HG03378 (cell line): ENCODE data around the gene TM4SF20.

Experiments used
- ATAC-seq: cut with Tn5 transposase; IDR thresholded peaks from one replicate; pipeline ENCODE4 v1.9.1; 2021; ENCODE audit warnings: mild to moderate bottlenecking, moderate library complexity; ENCODE audit not compliant: unreplicated experiment

Gene TM4SF20

GRCh38 chr2:227323818-227324217 is 55.3 kb downstream of the TM4SF20 start:
- ATAC-seq: no peak

- ATAC-seq: no peak
These were observed 56.4 kb downstream of the TM4SF20 start for GRCh38 chr2:227322530-227323205.

GRCh38 chr2:227320305-227321094 is 58.6 kb downstream of the TM4SF20 start:
- no peak for ATAC-seq

GRCh38 chr2:227317834-227318233 is 61.3 kb downstream of the TM4SF20 start:
- no peak for ATAC-seq

DNA sequence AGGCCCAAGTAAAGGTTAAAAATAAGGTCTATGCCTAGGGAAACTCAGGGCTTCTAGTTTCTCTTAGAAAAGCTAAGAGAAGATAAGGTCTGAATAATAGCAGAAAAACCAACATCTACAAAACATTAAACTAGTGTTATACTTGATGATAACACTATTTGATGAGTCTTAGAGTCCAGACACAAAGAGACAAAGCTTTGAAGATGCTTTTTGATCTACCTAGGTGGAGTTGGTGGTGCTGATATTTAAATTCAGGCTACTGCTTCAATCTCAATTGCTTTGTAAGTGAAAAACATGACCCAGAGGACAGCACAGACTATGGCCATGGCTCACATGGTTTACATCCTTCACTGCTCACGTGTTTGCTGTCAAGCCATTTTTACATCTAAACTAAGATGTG is 65.8 kb downstream of the TM4SF20 start:
- ATAC-seq: no peak

DNA sequence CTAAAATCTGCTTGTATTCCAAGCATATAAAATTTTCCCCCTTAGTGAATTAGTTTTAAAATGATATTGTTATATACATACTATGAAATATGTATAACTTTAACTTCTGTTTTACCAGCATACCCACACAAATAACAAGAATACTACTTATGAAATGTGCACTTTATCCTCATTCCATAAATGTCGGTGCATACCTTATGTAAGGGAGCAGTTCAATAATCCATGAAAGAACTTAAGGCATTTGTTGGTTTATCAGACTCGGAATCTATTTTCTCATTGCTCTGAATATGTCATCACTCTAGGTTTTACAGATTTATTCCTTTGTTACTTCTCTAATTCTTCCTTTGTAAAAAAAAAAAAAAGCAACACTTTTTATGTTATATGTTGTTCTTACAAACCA is 66.5 kb downstream of the TM4SF20 start:
- no peak for ATAC-seq
